H9 (cell line): ENCODE measurements around the gene TBCK. TPM values are rescaled to one million over a fixed set of nuclear protein-coding genes. Genes with fewer than 3 reads are reported as not detected.

Experiments used
- DNase-seq: peaks from one replicate; pipeline ENCODE4 v3.0.0-alpha.2; 2017
- H2AFZ ChIP-seq: one replicate; pipeline ENCODE4 v1.6.1; 2013; ENCODE audit warnings: mild to moderate bottlenecking, low read length, control low read depth, moderate library complexity
- H2AK5ac ChIP-seq: 2 replicates; pipeline ENCODE4 v1.6.1; 2013; ENCODE audit warnings: low read length, control low read depth, mixed read lengths; ENCODE audit not compliant: insufficient read length
- H2BK120ac ChIP-seq: one replicate; pipeline ENCODE4 v1.6.1; 2013; ENCODE audit warnings: low read depth, mild to moderate bottlenecking, low read length, control low read depth, inconsistent platforms; ENCODE audit not compliant: poor library complexity, severe bottlenecking
- H2BK12ac ChIP-seq: 2 replicates; pipeline ENCODE4 v1.6.1; 2013; ENCODE audit warnings: low read length, control low read depth, mixed read lengths, low read depth; ENCODE audit not compliant: insufficient read length
- H2BK15ac ChIP-seq: 2 replicates; pipeline ENCODE4 v1.6.1; 2013; ENCODE audit warnings: low read depth, low read length, control low read depth
- H2BK20ac ChIP-seq: one replicate; pipeline ENCODE4 v1.6.1; 2013; ENCODE audit warnings: low read depth, mild to moderate bottlenecking, low read length, control low read depth, inconsistent platforms; ENCODE audit not compliant: poor library complexity, severe bottlenecking
- H2BK5ac ChIP-seq: 2 replicates; pipeline ENCODE4 v1.6.1; 2013; ENCODE audit warnings: low read length, control low read depth, mixed read lengths; ENCODE audit not compliant: insufficient read length
- H3K14ac ChIP-seq: 2 replicates; pipeline ENCODE4 v1.6.1; 2013; ENCODE audit warnings: low read length, control low read depth; ENCODE audit not compliant: insufficient read depth
- H3K18ac ChIP-seq: 2 replicates; pipeline ENCODE4 v1.6.1; 2013; ENCODE audit warnings: low read depth, mild to moderate bottlenecking, mixed read lengths, low read length, control low read depth; ENCODE audit not compliant: insufficient read length
- H3K23ac ChIP-seq: 2 replicates; pipeline ENCODE4 v1.6.1; 2013; ENCODE audit warnings: low read length, control low read depth, mixed read lengths, low read depth; ENCODE audit not compliant: insufficient read length
- H3K23me2 ChIP-seq: 2 replicates; pipeline ENCODE4 v1.6.1; 2013; ENCODE audit warnings: low read depth, mild to moderate bottlenecking, mixed read lengths, low read length, control low read depth; ENCODE audit not compliant: insufficient read length, poor library complexity, severe bottlenecking
- H3K27ac ChIP-seq: 2 replicates; pipeline ENCODE4 v1.5.1; 2013; ENCODE audit warnings: low read length, control low read depth, mixed read lengths, low read depth; ENCODE audit not compliant: insufficient read length
- H3K27me3 ChIP-seq: 2 replicates; pipeline ENCODE4 v1.6.1; 2013; ENCODE audit warnings: low read length, control low read depth, inconsistent platforms; ENCODE audit not compliant: insufficient read depth
- H3K4ac ChIP-seq: 2 replicates; pipeline ENCODE4 v1.6.1; 2013; ENCODE audit warnings: low read depth, mild to moderate bottlenecking, control low read depth, inconsistent platforms, low read length, moderate library complexity
- H3K4me1 ChIP-seq: 2 replicates; pipeline ENCODE4 v1.6.1; 2013; ENCODE audit warnings: low read length, control low read depth, inconsistent platforms; ENCODE audit not compliant: insufficient read depth
- H3K4me2 ChIP-seq: 2 replicates; pipeline ENCODE4 v1.6.1; 2013; ENCODE audit warnings: low read length, control low read depth, mixed read lengths; ENCODE audit not compliant: insufficient read length, insufficient read depth
- H3K56ac ChIP-seq: 2 replicates; pipeline ENCODE4 v1.6.1; 2013; ENCODE audit warnings: low read depth, mild to moderate bottlenecking, mixed read lengths, low read length, control low read depth; ENCODE audit not compliant: insufficient read length
- H3K79me1 ChIP-seq: 2 replicates; pipeline ENCODE4 v1.6.1; 2013; ENCODE audit warnings: low read depth, mild to moderate bottlenecking, moderate library complexity, low read length, control low read depth, inconsistent platforms; ENCODE audit not compliant: insufficient read depth, poor library complexity, severe bottlenecking
- H3K79me2 ChIP-seq: 2 replicates; pipeline ENCODE4 v1.6.1; 2013; ENCODE audit warnings: low read length, control low read depth, inconsistent platforms; ENCODE audit not compliant: insufficient read depth
- H3K9ac ChIP-seq: 2 replicates; pipeline ENCODE4 v1.6.1; 2013; ENCODE audit warnings: low read length, control low read depth, mixed read lengths; ENCODE audit not compliant: insufficient read length; ENCODE audit errors: extremely low read depth
- H3K9me3 ChIP-seq: one replicate; pipeline ENCODE4 v1.6.1; 2013; ENCODE audit warnings: low read depth, low read length, inconsistent platforms; ENCODE audit not compliant: control insufficient read depth
- H3T11ph ChIP-seq: one replicate; pipeline ENCODE4 v1.6.1; 2013; ENCODE audit warnings: mild to moderate bottlenecking, low read length, control low read depth, inconsistent platforms
- H4K20me1 ChIP-seq: one replicate; pipeline ENCODE4 v1.6.1; 2013; ENCODE audit not compliant: control insufficient read depth, insufficient read length, insufficient read depth
- H4K5ac ChIP-seq: 2 replicates; pipeline ENCODE4 v1.6.1; 2013; ENCODE audit warnings: low read depth, mild to moderate bottlenecking, mixed read lengths, low read length, control low read depth; ENCODE audit not compliant: insufficient read length
- H4K8ac ChIP-seq: replicated peaks from 2 replicates; pipeline ENCODE4 v1.6.1; 2013; ENCODE audit warnings: low read length, control low read depth, mixed read lengths, low read depth; ENCODE audit not compliant: insufficient read length
- H4K91ac ChIP-seq: 2 replicates; pipeline ENCODE4 v1.6.1; 2013; ENCODE audit warnings: low read depth, mild to moderate bottlenecking, moderate library complexity, mixed read lengths, low read length, control low read depth; ENCODE audit not compliant: insufficient read length
- H3K27ac Mint-ChIP-seq, 3 experiments: 2 replicates in 2 of 3; 3 replicates in 1 of 3; pipeline ENCODE4 v1.8.0; 2020 to 2021; ENCODE audit warnings: mixed read lengths in 3 of 3, mild to moderate bottlenecking in 1 of 3, moderate library complexity in 1 of 3
- H3K27me3 Mint-ChIP-seq: 2 replicates; pipeline ENCODE4 v1.8.0; 2021; ENCODE audit warnings: low read depth, mild to moderate bottlenecking, moderate library complexity, mixed read lengths
- H3K36me3 Mint-ChIP-seq, 3 experiments: 2 replicates in 2 of 3; 3 replicates in 1 of 3; pipeline ENCODE4 v1.8.0; 2020 to 2021; ENCODE audit warnings: low read depth in 3 of 3, mixed read lengths in 3 of 3; ENCODE audit not compliant: insufficient read depth in 1 of 3
- H3K4me1 Mint-ChIP-seq, 2 experiments: 2 replicates each; pipeline ENCODE4 v1.8.0; 2020; ENCODE audit warnings: mixed read lengths in 2 of 2
- H3K4me3 Mint-ChIP-seq, 2 experiments: 2 replicates in 1 of 2; 3 replicates in 1 of 2; pipeline ENCODE4 v1.8.0; 2020 to 2021; ENCODE audit warnings: mild to moderate bottlenecking in 2 of 2, mixed read lengths in 2 of 2, moderate library complexity in 1 of 2
- H3K9me3 Mint-ChIP-seq, 2 experiments: 2 replicates in 1 of 2; 3 replicates in 1 of 2; pipeline ENCODE4 v1.8.0; 2020; ENCODE audit warnings: mild to moderate bottlenecking in 2 of 2, mixed read lengths in 2 of 2, moderate library complexity in 1 of 2
- WGBS: extraction: QIAGEN DNeasy Blood & Tissue Kit; methylation state at CpG from one replicate; pipeline ENCODE4 v1.1.7; 2013; ENCODE audit warnings: missing lambda C conversion rate, low lambda C conversion rate, mixed read lengths; ENCODE audit not compliant: insufficient read length; ENCODE audit errors: extremely low coverage; 5-methylcytosine and 5-hydroxymethylcytosine counted together
- total RNA-seq: library from RNA; stranded (reverse); gene quantifications from 2 replicates; pipeline ENCODE4 v1.2.1, GENCODE V29; 2021
- TF ChIP-seq, protein P1 (sequence below): fragments of 200-600 bp; sonication (generic); conservative IDR thresholded peaks from 3 replicates; pipeline ENCODE4 v1.8.0; 2021; ENCODE audit warnings: antibody characterized with exemption, mild to moderate bottlenecking

TBCK gene
- total RNA-seq, 1 experiment from 2014 or later, result 22.1 TPM

GRCh38 chr4:106340774-106341173 lies 24.8 kb upstream of the TBCK start:
- no peak overlapping the region for H2AFZ ChIP-seq
- H4K20me1 ChIP-seq, result no peaks in the 10 kb centered on the region
- H3K56ac ChIP-seq, result no peak overlapping the region
- Mint-ChIP-seq H3K4me3 (no peak overlapping the region), H3K36me3 (peaks cover 33 to 43% (median 40%) of the 10 kb centered on the region in 3 experiments), H3K27me3 (no peaks in the 10 kb centered on the region), H3K4me1 (peaks cover 5 to 6% of the 10 kb centered on the region in 2 experiments), H3K27ac (no peak overlapping the region), H3K9me3 (peaks cover 3 to 4% of the 10 kb centered on the region in 2 experiments; a peak in 3 of 5 replicates)
- no peak overlapping the region for H3K9ac ChIP-seq
- no CpG with 5 or more reads among the region's 1 CpG for WGBS
- no peaks in the 10 kb centered on the region for H3K23me2 ChIP-seq
- H3K4me2 ChIP-seq, result no peak overlapping the region
- no peaks in the 10 kb centered on the region for H3K79me2 ChIP-seq
- no peak overlapping the region for H4K91ac ChIP-seq
- no peak overlapping the region for H3K18ac ChIP-seq
- H2BK15ac ChIP-seq, result no peak overlapping the region
- no peaks in the 10 kb centered on the region for H3K27me3 ChIP-seq
- no peak overlapping the region for H3K4ac ChIP-seq
- no peak overlapping the region for H2BK20ac ChIP-seq
- TF ChIP-seq, protein P1, sequence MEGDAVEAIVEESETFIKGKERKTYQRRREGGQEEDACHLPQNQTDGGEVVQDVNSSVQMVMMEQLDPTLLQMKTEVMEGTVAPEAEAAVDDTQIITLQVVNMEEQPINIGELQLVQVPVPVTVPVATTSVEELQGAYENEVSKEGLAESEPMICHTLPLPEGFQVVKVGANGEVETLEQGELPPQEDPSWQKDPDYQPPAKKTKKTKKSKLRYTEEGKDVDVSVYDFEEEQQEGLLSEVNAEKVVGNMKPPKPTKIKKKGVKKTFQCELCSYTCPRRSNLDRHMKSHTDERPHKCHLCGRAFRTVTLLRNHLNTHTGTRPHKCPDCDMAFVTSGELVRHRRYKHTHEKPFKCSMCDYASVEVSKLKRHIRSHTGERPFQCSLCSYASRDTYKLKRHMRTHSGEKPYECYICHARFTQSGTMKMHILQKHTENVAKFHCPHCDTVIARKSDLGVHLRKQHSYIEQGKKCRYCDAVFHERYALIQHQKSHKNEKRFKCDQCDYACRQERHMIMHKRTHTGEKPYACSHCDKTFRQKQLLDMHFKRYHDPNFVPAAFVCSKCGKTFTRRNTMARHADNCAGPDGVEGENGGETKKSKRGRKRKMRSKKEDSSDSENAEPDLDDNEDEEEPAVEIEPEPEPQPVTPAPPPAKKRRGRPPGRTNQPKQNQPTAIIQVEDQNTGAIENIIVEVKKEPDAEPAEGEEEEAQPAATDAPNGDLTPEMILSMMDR, result no peak
- H3K14ac ChIP-seq, result no peak overlapping the region
- H3K23ac ChIP-seq, result no peak overlapping the region
- H3K79me1 ChIP-seq, result no peaks in the 10 kb centered on the region
- H2BK120ac ChIP-seq, result no peak overlapping the region
- DNase-seq, result no peak
- no peak overlapping the region for H2BK12ac ChIP-seq
- no peak overlapping the region for H4K8ac ChIP-seq
- H3T11ph ChIP-seq, result no peak overlapping the region
- no peak overlapping the region for H2AK5ac ChIP-seq
- H2BK5ac ChIP-seq, result no peak overlapping the region
- no peaks in the 10 kb centered on the region for H3K4me1 ChIP-seq
- no peak overlapping the region for H3K27ac ChIP-seq
- H4K5ac ChIP-seq, result no peak overlapping the region
- no peaks in the 10 kb centered on the region for H3K9me3 ChIP-seq
